ENCODE results near the gene SCP2.
A peak's percentile ranks its signal among the peaks of the same experiment; 100 is the strongest.

The SCP2 gene

DNA sequence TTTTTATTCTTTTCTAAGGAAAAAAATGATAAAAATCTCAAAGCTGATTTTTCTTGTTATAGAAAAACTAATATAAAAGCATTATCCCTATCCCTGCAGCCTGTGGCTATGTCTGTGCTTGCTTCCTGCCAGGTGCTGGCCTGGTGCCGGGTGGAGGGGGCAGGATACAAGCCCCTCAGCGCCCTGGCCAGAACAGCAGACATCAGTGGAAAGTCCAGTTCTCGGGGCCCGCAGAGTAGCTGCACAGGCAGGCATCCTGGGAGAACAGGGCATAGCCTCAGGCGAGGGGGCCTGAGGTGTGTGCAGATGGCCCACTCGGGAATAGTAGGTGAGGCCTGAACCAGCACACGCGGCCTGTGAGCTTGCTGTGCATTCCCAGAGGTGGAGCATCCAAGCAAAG lies 158.3 kb downstream of the SCP2 start:
- no peak for DNase-seq

- DNase-seq = no peak
Measured at GRCh38 chr1:53086491-53087070, 159.5 kb downstream of the SCP2 start.

DNA sequence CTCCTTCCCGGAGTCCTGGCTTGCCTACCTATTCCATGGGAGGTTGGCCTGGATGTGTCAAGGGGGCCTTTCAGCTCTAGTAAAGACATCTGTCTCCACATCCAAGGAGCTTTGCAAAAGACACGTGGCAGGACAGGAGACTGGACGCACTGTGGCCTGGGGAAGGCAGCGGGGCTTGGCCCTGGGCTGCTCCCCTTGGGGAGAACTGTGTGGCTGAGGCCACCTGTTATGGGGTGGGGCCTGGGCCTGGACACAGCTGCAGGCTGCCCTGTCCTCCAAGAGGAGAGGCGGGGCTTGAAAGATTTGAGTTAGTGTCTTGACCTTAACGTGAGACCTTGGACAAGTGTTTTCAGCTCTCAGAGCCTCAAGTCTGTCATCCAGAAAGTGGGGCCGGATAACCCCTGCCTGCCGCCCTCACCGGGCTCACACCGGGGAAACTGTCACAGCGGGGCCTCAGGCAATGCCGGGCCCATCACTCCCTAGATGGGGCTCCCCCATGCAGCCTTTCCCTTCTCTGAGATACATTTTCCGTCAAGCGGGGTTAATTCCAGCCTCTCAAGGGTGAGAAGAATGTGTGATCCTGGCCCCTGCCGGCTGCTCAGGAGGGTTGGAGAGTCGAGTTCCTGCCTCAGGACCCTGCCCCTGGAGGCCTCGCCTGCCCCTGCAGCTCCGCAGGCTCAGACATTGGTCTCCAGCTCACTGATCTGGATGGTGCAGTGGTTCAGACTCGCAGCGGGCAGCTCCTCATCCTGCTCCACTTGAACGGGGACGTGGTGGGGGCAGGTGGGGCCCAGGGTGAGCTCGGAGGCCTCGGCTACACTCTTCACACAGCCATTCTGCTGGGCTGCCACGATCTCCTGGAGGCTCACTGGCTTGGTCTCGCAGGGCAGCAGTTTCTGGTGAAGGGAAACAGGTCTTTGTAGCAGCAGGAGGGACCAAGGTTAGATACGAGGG lies 160.5 kb downstream of the SCP2 start:
- DNase-seq = peak; percentile 33

GRCh38 chr1:53088616-53089300 lies 161.7 kb downstream of the SCP2 start:
- peak; percentile 48 for DNase-seq

- DNase-seq = no peak
Measured at GRCh38 chr1:53089478-53090226, 162.6 kb downstream of the SCP2 start.

- no peak for DNase-seq
Measured at GRCh38 chr1:53090227-53091147, 163.4 kb downstream of the SCP2 start.

DNA sequence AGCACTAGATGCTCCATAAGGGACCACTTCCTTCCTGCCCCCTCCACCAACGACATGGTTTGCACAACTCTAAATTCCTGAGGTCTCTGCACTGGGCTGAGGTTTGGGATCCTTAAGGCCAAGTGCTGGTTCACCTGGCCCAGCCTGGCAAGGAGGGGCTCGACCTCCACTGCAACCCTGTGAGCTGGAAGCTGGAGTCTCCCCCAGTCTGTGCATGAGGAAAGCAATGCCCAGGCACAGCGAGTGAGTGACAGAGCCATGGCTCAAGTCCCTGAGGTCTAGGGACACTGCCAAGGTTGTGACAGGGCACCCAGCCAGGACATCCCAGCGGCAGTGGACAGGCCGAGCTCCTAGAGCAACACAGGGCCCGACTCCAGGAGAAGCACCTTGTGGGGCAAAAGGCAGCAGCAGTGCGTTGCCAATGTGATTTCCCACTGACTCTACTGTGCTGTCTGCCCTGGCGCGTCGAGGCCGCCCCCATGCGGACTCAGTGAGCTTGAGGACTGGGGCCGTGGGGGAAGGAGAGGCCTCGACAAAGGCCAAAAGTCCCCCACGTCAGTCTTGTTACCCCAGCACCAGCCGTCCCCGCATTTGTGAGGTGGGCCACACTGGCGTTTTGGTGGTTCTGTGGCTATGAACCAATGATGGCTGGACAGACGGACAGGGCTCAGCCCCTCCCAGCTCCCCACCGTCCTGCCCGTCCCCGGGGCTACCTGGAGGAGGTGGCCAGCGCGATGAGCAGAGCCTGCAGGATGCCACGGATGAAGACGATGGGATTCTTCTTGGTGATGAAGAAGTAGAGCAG lies 165.0 kb downstream of the SCP2 start:
- no peak for DNase-seq

- no peak for DNase-seq
Measured at GRCh38 chr1:53092659-53093450, 165.8 kb downstream of the SCP2 start.

- no peak for DNase-seq
Measured at GRCh38 chr1:53093451-53093754, 166.3 kb downstream of the SCP2 start.

GRCh38 chr1:53093778-53094532 lies 166.9 kb downstream of the SCP2 start:
- no peak for DNase-seq

DNA sequence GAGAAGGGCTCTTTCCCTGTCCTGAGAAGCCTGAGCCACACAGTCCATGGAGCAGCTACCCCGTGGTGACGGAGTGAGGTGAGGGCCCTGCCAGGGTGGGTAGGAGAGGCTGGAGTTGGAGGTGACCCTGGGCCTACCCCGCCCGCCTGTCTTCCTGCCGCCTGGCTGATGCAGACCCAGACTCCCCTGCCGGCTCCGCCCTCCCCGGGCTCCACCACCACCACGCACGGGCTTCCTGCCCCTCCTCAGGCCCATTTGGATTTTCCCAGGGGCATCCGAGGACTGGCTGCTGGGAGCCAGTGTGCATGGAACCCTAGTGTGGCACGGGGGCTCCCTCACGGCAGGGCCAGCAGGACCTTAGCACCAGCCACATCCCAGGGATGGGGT lies 167.4 kb downstream of the SCP2 start:
- DNase-seq = no peak
